ENCODE results near the gene TEX2. TPM values are rescaled to one million over a fixed set of nuclear protein-coding genes. Genes with fewer than 3 reads are reported as not detected.

Gene TEX2
- total RNA-seq, 1 experiment from 2014 or later, result 20.2 TPM

GRCh38 chr17:64300699-64300965 lies 37.6 kb upstream of the TEX2 start:
- BruUV-seq (replicated peaks), result no TSS peak
- H3K36me3 Mint-ChIP-seq (ENCODE audit: insufficient read depth, unreplicated experiment), result peaks cover 12% of the 10 kb centered on the region
- ChIA-PET CTCF (no interaction called here), POLR2A (no interaction called here)
- no peaks in the 10 kb centered on the region for H3K27me3 Mint-ChIP-seq (ENCODE audit: insufficient read depth, unreplicated experiment)
- no peak for DNase-seq
- intact Hi-C loops (cut with micrococcal nuclease; ENCODE audit: unreplicated experiment), result no loop called here
- H3K4me3 Mint-ChIP-seq (ENCODE audit: unreplicated experiment), result no peak overlapping the region
- H3K4me1 Mint-ChIP-seq (ENCODE audit: low read depth, unreplicated experiment), result peaks cover 37% of the 10 kb centered on the region
- TF ChIP-seq CTCF (IDR thresholded peaks at IDR 0.05; ENCODE audit: insufficient read depth in 1 of 2, low read depth in 1 of 2, low read length in 1 of 2, severe bottlenecking in 1 of 2, unreplicated experiment in 1 of 2), result no peak
- H3K27ac Mint-ChIP-seq (ENCODE audit: unreplicated experiment), result no peak overlapping the region
- Histone ChIP-seq H3K9me3 (no peaks in the 10 kb centered on the region), H3K4me3 (ENCODE audit: low read depth, low read length) (no peak overlapping the region), H3K27me3 (replicated peaks; ENCODE audit: control insufficient read depth, insufficient read depth, low read length) (no peaks in the 10 kb centered on the region), H3K4me1 (peaks cover 47% of the 10 kb centered on the region), H3K36me3 (ENCODE audit: control insufficient read depth, insufficient read depth, low read length) (no peaks in the 10 kb centered on the region)
- no peaks in the 10 kb centered on the region for H3K9me3 Mint-ChIP-seq (ENCODE audit: unreplicated experiment)

DNA sequence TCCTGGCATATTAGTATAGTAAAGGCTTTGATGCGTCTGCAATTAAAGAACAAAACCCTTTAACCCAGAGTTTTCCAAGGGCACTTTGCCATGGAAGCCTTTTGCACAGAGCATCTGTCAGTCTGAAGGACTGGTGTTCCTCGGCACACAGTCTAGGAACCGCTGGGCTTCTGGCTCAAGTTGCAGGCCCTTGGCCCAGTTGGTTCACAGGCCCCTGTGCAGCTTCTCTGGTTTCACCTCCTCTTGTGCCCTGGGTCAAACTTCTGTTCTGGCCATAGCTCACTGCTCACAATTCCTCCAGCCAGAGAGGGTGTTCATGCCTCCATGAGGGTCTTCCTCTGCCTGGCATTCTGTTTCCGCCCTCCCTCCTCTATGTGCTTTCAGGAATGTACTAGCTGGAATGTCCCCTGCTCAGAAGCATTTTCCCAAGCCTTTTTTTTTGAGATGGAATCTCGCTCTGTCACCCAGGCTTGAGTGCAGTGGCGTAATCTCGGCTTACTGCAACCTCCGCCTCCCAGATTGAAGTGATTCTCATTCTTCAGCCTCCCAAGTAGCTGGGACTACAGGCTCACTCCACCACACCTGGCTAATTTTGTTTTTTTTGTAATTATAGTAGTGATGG lies 34.5 kb upstream of the TEX2 start:
- H3K4me1 Mint-ChIP-seq (ENCODE audit: low read depth, unreplicated experiment), result peaks cover 22% of the 10 kb centered on the region
- TF ChIP-seq CTCF (IDR thresholded peaks at IDR 0.05; ENCODE audit: insufficient read depth in 1 of 2, low read depth in 1 of 2, low read length in 1 of 2, severe bottlenecking in 1 of 2, unreplicated experiment in 1 of 2), result no peak
- POLR2A ChIA-PET, result no interaction called here
- Histone ChIP-seq H3K9me3 (no peaks in the 10 kb centered on the region), H3K4me3 (ENCODE audit: low read depth, low read length) (no peak overlapping the region), H3K4me1 (peaks cover 19% of the 10 kb centered on the region), H3K36me3 (ENCODE audit: control insufficient read depth, insufficient read depth, low read length) (no peaks in the 10 kb centered on the region), H3K27me3 (replicated peaks; ENCODE audit: control insufficient read depth, insufficient read depth, low read length) (no peaks in the 10 kb centered on the region)
- CTCF ChIA-PET, result interaction anchor here (0.6 to 0.9 kb wide), 2 partner anchors 56 to 123 kb away, joined by 3 read pairs; no protein-coding TSS in a partner anchor
- DNase-seq, result no peak
- no peaks in the 10 kb centered on the region for H3K9me3 Mint-ChIP-seq (ENCODE audit: unreplicated experiment)
- H3K4me3 Mint-ChIP-seq (ENCODE audit: unreplicated experiment), result no peak overlapping the region
- no TSS peak for BruUV-seq (replicated peaks)
- H3K27me3 Mint-ChIP-seq (ENCODE audit: insufficient read depth, unreplicated experiment), result no peaks in the 10 kb centered on the region
- no peak overlapping the region for H3K27ac Mint-ChIP-seq (ENCODE audit: unreplicated experiment)
- H3K36me3 Mint-ChIP-seq (ENCODE audit: insufficient read depth, unreplicated experiment), result peaks cover 8% of the 10 kb centered on the region
- intact Hi-C loops (cut with micrococcal nuclease; ENCODE audit: unreplicated experiment), result no loop called here

DNA sequence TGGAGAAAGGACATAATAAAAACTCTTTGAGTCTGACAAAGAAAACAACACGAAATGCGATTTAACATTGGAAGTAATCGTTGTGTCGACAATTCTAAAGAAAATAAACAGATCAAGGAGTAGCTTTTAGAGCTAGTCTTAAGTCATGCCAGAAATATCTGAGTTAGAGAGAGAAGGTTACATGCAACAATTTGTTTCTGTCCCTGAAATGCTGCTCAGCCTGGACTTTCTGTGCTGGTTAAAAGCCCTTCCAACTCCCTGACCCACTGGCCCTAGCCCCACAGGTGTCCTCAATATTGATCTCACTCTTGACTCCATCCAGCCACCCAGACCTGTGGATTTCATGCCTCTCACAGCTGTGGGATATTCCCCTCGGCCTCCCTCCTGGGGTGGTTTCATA lies 33.2 kb upstream of the TEX2 start:
- H3K27me3 ChIP-seq (replicated peaks; ENCODE audit: control insufficient read depth, insufficient read depth, low read length), result no peaks in the 10 kb centered on the region
- no peak for DNase-seq
- ChIA-PET POLR2A (no interaction called here), CTCF (no interaction called here)
- intact Hi-C loops (cut with micrococcal nuclease; ENCODE audit: unreplicated experiment), result no loop called here
- BruUV-seq (replicated peaks), result no TSS peak
- H3K4me1 ChIP-seq, result peaks cover 8% of the 10 kb centered on the region
- H3K36me3 Mint-ChIP-seq (ENCODE audit: insufficient read depth, unreplicated experiment), result no peaks in the 10 kb centered on the region
- H3K36me3 ChIP-seq (ENCODE audit: control insufficient read depth, insufficient read depth, low read length), result no peaks in the 10 kb centered on the region
- TF ChIP-seq CTCF (IDR thresholded peaks at IDR 0.05; ENCODE audit: insufficient read depth in 1 of 2, low read depth in 1 of 2, low read length in 1 of 2, severe bottlenecking in 1 of 2, unreplicated experiment in 1 of 2), result no peak
- peak overlapping the region; percentile 11 for H3K27ac Mint-ChIP-seq (ENCODE audit: unreplicated experiment)
- H3K27me3 Mint-ChIP-seq (ENCODE audit: insufficient read depth, unreplicated experiment), result no peaks in the 10 kb centered on the region
- H3K9me3 ChIP-seq, result no peaks in the 10 kb centered on the region
- no peak overlapping the region for H3K4me3 ChIP-seq (ENCODE audit: low read depth, low read length)
- no peak overlapping the region for H3K4me3 Mint-ChIP-seq (ENCODE audit: unreplicated experiment)
- no peaks in the 10 kb centered on the region for H3K9me3 Mint-ChIP-seq (ENCODE audit: unreplicated experiment)
- peaks cover 14% of the 10 kb centered on the region for H3K4me1 Mint-ChIP-seq (ENCODE audit: low read depth, unreplicated experiment)
